Measurements from ENCODE around the gene TMEM209. TPM values are rescaled to one million over a fixed set of nuclear protein-coding genes. Genes with fewer than 3 reads are reported as not detected.

TMEM209 gene
- total RNA-seq, 2 donors from 2014 or later: 11.9 to 21.5 TPM

DNA sequence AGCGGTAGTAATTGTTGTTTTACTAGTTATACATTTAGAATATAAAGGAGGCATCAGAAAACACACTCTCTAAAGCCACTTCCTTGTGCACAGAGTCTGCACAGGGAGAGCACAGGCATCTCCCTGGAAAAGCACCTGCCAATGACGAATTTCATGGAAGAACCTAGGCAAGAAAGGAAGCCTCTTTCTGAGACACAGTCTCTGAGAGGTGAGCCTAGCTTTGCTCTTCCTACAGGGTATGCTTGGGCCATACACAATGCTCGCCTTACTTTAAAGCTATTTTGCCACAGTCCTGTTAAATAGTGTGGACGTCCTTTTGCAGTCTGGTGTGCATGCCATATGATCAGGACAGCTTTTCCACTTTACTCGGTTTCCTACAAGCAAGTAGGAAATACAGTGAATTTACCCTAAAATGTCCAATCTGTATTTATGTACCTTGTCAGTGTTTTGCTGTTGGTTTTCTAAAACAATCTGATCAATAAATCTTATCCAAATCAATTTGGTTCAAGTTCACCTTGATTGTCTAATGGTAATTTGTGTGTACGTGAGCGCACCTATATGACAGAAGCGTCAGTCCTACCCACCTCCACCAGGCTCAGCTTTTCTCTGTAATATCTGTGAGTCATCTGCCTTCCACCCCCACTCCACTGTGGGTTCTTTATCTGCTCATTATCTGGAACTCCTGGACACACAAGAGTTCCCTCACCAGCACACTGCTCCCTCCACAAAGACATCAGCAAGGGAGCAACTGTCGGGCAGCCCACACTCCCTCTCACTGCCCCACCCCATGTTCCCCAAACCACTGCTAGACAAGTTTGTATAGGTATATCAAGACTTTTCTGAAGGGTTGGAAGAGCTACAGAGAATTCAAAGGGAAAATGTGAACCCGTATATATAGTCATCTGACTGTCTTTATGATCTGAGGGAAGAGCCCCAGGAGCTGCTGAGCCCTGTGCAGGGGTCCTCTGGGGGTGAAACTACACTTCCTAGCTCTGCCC, 69.7 kb downstream of the TMEM209 start:
- no peaks in the 10 kb centered on the region for H3K36me3 ChIP-seq
- H3K9me3 ChIP-seq: no peaks in the 10 kb centered on the region
- intact Hi-C loops (cut with DNase I): no loop called here
- no peak overlapping the region for H3K27ac ChIP-seq
- DNase-seq (ENCODE audit: low spot score): no peak
- H3K4me3 ChIP-seq: no peak overlapping the region
- no peaks in the 10 kb centered on the region for H3K4me1 ChIP-seq (replicated peaks)
- WGBS: 93% methylated on average over 10 of the region's 10 CpGs
- TF ChIP-seq POLR2A (IDR thresholded peaks at IDR 0.05): no peak
- TF ChIP-seq POLR2AphosphoS5 (IDR thresholded peaks at IDR 0.05): no peak
- TF ChIP-seq, protein P1, sequence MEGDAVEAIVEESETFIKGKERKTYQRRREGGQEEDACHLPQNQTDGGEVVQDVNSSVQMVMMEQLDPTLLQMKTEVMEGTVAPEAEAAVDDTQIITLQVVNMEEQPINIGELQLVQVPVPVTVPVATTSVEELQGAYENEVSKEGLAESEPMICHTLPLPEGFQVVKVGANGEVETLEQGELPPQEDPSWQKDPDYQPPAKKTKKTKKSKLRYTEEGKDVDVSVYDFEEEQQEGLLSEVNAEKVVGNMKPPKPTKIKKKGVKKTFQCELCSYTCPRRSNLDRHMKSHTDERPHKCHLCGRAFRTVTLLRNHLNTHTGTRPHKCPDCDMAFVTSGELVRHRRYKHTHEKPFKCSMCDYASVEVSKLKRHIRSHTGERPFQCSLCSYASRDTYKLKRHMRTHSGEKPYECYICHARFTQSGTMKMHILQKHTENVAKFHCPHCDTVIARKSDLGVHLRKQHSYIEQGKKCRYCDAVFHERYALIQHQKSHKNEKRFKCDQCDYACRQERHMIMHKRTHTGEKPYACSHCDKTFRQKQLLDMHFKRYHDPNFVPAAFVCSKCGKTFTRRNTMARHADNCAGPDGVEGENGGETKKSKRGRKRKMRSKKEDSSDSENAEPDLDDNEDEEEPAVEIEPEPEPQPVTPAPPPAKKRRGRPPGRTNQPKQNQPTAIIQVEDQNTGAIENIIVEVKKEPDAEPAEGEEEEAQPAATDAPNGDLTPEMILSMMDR (IDR thresholded peaks at IDR 0.05): no peak
- H3K27me3 ChIP-seq (replicated peaks; ENCODE audit: insufficient read depth): no peaks in the 10 kb centered on the region

DNA sequence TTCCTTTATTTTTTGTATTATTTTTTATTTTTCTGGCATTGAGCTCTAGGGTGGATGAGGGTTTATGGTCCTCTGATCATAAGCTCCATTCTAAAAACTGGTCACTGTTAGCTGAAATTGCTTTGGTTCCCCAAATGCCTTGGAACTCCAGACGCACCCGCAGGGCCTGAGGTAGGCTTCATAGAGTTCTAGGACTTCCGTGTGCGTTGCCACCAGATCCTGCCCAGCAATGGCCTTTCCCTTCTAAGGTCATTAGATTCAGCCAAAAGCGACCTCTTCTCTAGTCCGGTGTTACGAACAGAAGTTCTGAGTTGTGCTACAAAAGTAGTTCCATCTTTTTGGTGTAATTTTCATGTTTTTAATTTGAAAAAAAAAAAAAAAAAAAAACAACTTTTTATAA, 70.5 kb downstream of the TMEM209 start:
- TF ChIP-seq POLR2A (IDR thresholded peaks at IDR 0.05): no peak
- TF ChIP-seq, protein P1 (IDR thresholded peaks at IDR 0.05): no peak
- TF ChIP-seq POLR2AphosphoS5 (IDR thresholded peaks at IDR 0.05): no peak
- DNase-seq (ENCODE audit: low spot score): no peak
- 98% methylated on average over 7 of the region's 7 CpGs for WGBS
- H3K9me3 ChIP-seq: no peaks in the 10 kb centered on the region
- H3K27me3 ChIP-seq (replicated peaks; ENCODE audit: insufficient read depth): no peaks in the 10 kb centered on the region
- H3K36me3 ChIP-seq: no peaks in the 10 kb centered on the region
- H3K4me3 ChIP-seq: no peak overlapping the region
- no peaks in the 10 kb centered on the region for H3K4me1 ChIP-seq (replicated peaks)
- no peak overlapping the region for H3K27ac ChIP-seq
- intact Hi-C loops (cut with DNase I): no loop called here

DNA sequence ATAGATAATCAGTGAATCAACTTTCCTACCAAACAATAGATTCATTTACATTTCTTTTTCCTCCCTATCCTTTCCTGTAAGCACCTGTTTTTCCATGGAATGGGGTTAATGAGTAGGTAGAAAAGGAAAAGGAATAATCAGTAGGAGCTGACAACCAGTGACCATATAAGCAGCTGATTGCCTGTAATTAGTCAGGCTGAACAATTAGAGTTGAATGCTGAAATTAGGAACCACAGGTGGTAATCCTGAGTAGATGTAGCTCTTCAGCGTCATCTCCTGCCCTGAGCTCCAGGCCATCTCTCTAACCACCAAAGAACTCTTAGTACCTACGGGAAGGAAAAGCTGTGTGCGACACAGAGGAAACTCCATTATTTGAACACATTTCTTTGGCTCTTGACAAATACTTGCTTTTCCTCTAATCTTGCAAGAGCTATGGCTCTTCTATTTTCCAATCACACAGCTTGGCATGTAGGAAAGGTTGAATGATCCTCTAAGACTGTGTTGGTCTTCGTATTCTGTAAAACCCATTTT, 71.0 kb downstream of the TMEM209 start:
- H3K27ac ChIP-seq: peak overlapping the region; percentile 34 to 67
- TF ChIP-seq, protein P1 (IDR thresholded peaks at IDR 0.05): no peak
- no peak for TF ChIP-seq POLR2A (IDR thresholded peaks at IDR 0.05)
- intact Hi-C loops (cut with DNase I): no loop called here
- WGBS: 96% methylated on average over 4 of the region's 4 CpGs
- no peaks in the 10 kb centered on the region for H3K27me3 ChIP-seq (replicated peaks; ENCODE audit: insufficient read depth)
- H3K36me3 ChIP-seq: no peaks in the 10 kb centered on the region
- no peaks in the 10 kb centered on the region for H3K9me3 ChIP-seq
- H3K4me1 ChIP-seq (replicated peaks): no peaks in the 10 kb centered on the region
- DNase-seq (ENCODE audit: low spot score): no peak
- no peak overlapping the region for H3K4me3 ChIP-seq

DNA sequence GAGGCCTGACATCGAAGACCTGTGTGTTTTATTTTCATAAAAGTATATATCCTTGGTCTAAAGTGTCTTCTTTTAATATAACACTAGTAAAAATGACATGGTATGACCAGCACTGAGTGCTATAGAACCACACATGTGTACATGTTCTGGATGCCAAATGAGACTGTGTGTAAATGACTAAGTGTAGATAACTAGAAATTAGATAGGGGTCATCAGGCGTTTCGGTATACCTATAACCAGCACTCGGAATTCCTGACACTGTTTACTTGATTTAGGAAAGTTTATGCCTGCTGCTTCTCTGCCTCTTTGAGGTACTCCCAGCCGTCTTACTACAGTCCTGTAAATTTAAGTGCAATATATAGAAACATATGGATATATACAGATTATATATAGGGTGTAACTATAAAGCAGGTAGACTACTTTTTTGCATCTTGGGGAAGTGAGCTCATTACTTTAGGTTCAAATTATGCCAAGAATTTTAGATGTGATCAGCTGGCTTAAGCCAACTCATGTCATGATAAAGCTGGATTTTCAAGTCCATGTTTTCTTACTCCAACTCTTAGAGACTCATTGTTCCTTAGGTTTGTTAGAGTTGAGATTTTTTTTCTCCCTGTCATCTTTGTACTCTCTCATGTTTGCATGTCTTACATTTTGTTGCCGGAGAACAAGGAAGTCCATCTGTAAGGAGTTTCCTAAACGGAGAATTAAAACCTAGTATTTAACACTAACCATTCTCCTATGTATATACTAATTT, 72.0 kb downstream of the TMEM209 start:
- Histone ChIP-seq H3K36me3 (no peaks in the 10 kb centered on the region), H3K27me3 (replicated peaks; ENCODE audit: insufficient read depth) (no peaks in the 10 kb centered on the region), H3K4me1 (replicated peaks) (peaks cover 3% of the 10 kb centered on the region), H3K4me3 (no peak overlapping the region), H3K9me3 (no peaks in the 10 kb centered on the region), H3K27ac (peak overlapping the region; percentile 34 to 67)
- no peak for DNase-seq (ENCODE audit: low spot score)
- WGBS: 71% methylated on average over 7 of the region's 7 CpGs
- intact Hi-C loops (cut with DNase I): no loop called here
- TF ChIP-seq, protein P1 (IDR thresholded peaks at IDR 0.05): no peak
- TF ChIP-seq POLR2AphosphoS5 (IDR thresholded peaks at IDR 0.05): peak; percentile 72

Data from prostate gland (tissue), 2 donors.